AG20443 (cell line): ENCODE data around the gene EAPP.
"Not testable (repeated sequence)": the region's sequence is repeated elsewhere in the genome, so short reads cannot be mapped to it uniquely, and the experiment has no call there.

ENCODE experiments used
- DNase-seq: peaks from one replicate; pipeline ENCODE4 v3.0.0; 2012; ENCODE audit warnings: low spot score, mixed read lengths

Gene EAPP

GRCh38 chr14:34538096-34538495 lies 1.4 kb downstream of the EAPP start:
- not testable (repeated sequence) for DNase-seq

GRCh38 chr14:34537677-34538009 lies 1.9 kb downstream of the EAPP start:
- no peak for DNase-seq

- no peak for DNase-seq
Measured at GRCh38 chr14:34536951-34537676, 2.4 kb downstream of the EAPP start.

- no peak for DNase-seq
Measured at GRCh38 chr14:34527591-34527990, 11.9 kb downstream of the EAPP start.

- not testable (repeated sequence) for DNase-seq
Measured at GRCh38 chr14:34524216-34524615, 15.3 kb downstream of the EAPP start.

- no peak for DNase-seq
Measured at GRCh38 chr14:34522496-34522895, 17.0 kb downstream of the EAPP start.

- DNase-seq, result not testable (repeated sequence)
Measured at GRCh38 chr14:34521071-34521470, 18.4 kb downstream of the EAPP start.

GRCh38 chr14:34520304-34520970 lies 19.1 kb downstream of the EAPP start:
- DNase-seq, result not testable (repeated sequence)

GRCh38 chr14:34507884-34508283 lies 31.6 kb downstream of the EAPP start:
- DNase-seq, result no peak

- DNase-seq, result no peak
Measured at GRCh38 chr14:34507459-34507858, 32.0 kb downstream of the EAPP start.

GRCh38 chr14:34505124-34505491 lies 34.4 kb downstream of the EAPP start:
- not testable (repeated sequence) for DNase-seq

GRCh38 chr14:34504027-34504426 lies 35.5 kb downstream of the EAPP start:
- DNase-seq, result not testable (repeated sequence)

- no peak for DNase-seq
Measured at GRCh38 chr14:34502545-34503225, 36.8 kb downstream of the EAPP start.

- no peak for DNase-seq
Measured at GRCh38 chr14:34502001-34502400, 37.5 kb downstream of the EAPP start.

GRCh38 chr14:34501004-34501580 lies 38.4 kb downstream of the EAPP start:
- no peak for DNase-seq

GRCh38 chr14:34498684-34499412 lies 40.7 kb downstream of the EAPP start:
- DNase-seq, result no peak

- DNase-seq, result peak; percentile 96
Measured at GRCh38 chr14:34496679-34497513, 42.6 kb downstream of the EAPP start.

- DNase-seq, result no peak
Measured at GRCh38 chr14:34496007-34496678, 43.4 kb downstream of the EAPP start.

GRCh38 chr14:34489324-34489723 lies 50.2 kb downstream of the EAPP start:
- DNase-seq, result no peak

- no peak for DNase-seq
Measured at GRCh38 chr14:34488528-34488927, 51.0 kb downstream of the EAPP start.

GRCh38 chr14:34484726-34485125 lies 54.8 kb downstream of the EAPP start:
- no peak for DNase-seq
